Activated CD8-positive, alpha-beta T cell treated with anti-CD3 and anti-CD28 coated beads for 36 hours (primary cell): ENCODE measurements around the gene POLA1. TPM values are rescaled to one million over a fixed set of nuclear protein-coding genes. Genes with fewer than 3 reads are reported as not detected.

Source experiments
- ATAC-seq: fragments of 200-7000 bp; cut with Tn5 transposase; one replicate; pipeline ENCODE4 v1.10.0; 2021; ENCODE audit warnings: mild to moderate bottlenecking, moderate library complexity
- CTCF ChIA-PET: fragments of 350-600 bp; sonication (Branson Sonifier 250); formaldehyde crosslinking; loops from one replicate; lab custom pipeline; 2021; ENCODE audit warnings: antibody characterized with exemption; lab: Charles Lee
- POLR2A ChIA-PET: fragments of 350-600 bp; sonication (Branson Sonifier 250); formaldehyde crosslinking; loops from one replicate; lab custom pipeline; 2021; ENCODE audit warnings: antibody characterized with exemption; lab: Charles Lee
- DNase-seq: peaks from one replicate; pipeline ENCODE4 v3.0.0-alpha.2; 2020
- H3K27ac Mint-ChIP-seq: one replicate; pipeline ENCODE4 v1.8.0; 2021; ENCODE audit warnings: mild to moderate bottlenecking, mixed read lengths
- H3K27me3 Mint-ChIP-seq: one replicate; pipeline ENCODE4 v1.8.0; 2021; ENCODE audit warnings: mixed read lengths
- H3K36me3 Mint-ChIP-seq: one replicate; pipeline ENCODE4 v1.8.0; 2021; ENCODE audit warnings: low read depth, mixed read lengths
- H3K4me1 Mint-ChIP-seq: one replicate; pipeline ENCODE4 v1.8.0; 2021; ENCODE audit warnings: low read depth, mixed read lengths
- H3K4me3 Mint-ChIP-seq: one replicate; pipeline ENCODE4 v1.8.0; 2021; ENCODE audit warnings: mild to moderate bottlenecking, moderate library complexity, mixed read lengths
- H3K9me3 Mint-ChIP-seq: one replicate; pipeline ENCODE4 v1.8.0; 2021; ENCODE audit warnings: mixed read lengths
- CTCF ChIP-seq: fragments of 200-600 bp; IDR thresholded peaks from one replicate; pipeline ENCODE4 v1.8.0; 2022; ENCODE audit warnings: antibody characterized with exemption, mild to moderate bottlenecking
- intact Hi-C: fragments of 100-400 bp; cut with micrococcal nuclease; formaldehyde crosslinking; loops from one replicate; pipeline ENCODE4 v1.10.0; 2022
- total RNA-seq, 2 experiments: library from RNA; stranded (reverse); gene quantifications; one replicate each; pipeline ENCODE4 v1.2.3, GENCODE V29; 2021

POLA1 gene
- total RNA-seq, 2 experiments from 2014 or later, result 41.4 to 42.9 TPM

GRCh38 chrX:24890677-24891076, 197.0 kb downstream of the POLA1 start:
- Mint-ChIP-seq H3K27me3 (no peaks in the 10 kb centered on the region), H3K4me1 (peaks cover 4% of the 10 kb centered on the region), H3K9me3 (peaks cover 2% of the 10 kb centered on the region), H3K4me3 (no peak overlapping the region), H3K36me3 (peaks cover 52% of the 10 kb centered on the region), H3K27ac (no peak overlapping the region)
- peak; percentile 39 for ATAC-seq
- TF ChIP-seq CTCF, result no peak
- CTCF ChIA-PET, result no interaction called here
- POLR2A ChIA-PET, result no interaction called here
- intact Hi-C loops, result no loop called here
- no peak for DNase-seq

GRCh38 chrX:24899391-24899790, 205.7 kb downstream of the POLA1 start:
- CTCF ChIA-PET, result no interaction called here
- no peak for TF ChIP-seq CTCF

GRCh38 chrX:24900234-24900633, 206.5 kb downstream of the POLA1 start:
- intact Hi-C loops, result no loop called here
- CTCF ChIA-PET, result no interaction called here
- peaks cover 1% of the 10 kb centered on the region for H3K4me1 Mint-ChIP-seq
- ATAC-seq, result no peak
- DNase-seq, result no peak
- H3K4me3 Mint-ChIP-seq, result no peak overlapping the region
- H3K27ac Mint-ChIP-seq, result no peak overlapping the region
- no peaks in the 10 kb centered on the region for H3K9me3 Mint-ChIP-seq
- peaks cover 43% of the 10 kb centered on the region for H3K36me3 Mint-ChIP-seq
- POLR2A ChIA-PET, result no interaction called here
- no peak for TF ChIP-seq CTCF
- no peaks in the 10 kb centered on the region for H3K27me3 Mint-ChIP-seq

More at GRCh38 chrX:24899391-24899790, 205.7 kb downstream of the POLA1 start:
- no peak overlapping the region for H3K27ac Mint-ChIP-seq
- H3K27me3 Mint-ChIP-seq, result no peaks in the 10 kb centered on the region
- no peak for ATAC-seq
- H3K4me1 Mint-ChIP-seq, result peaks cover 3% of the 10 kb centered on the region
- H3K4me3 Mint-ChIP-seq, result no peak overlapping the region
- DNase-seq, result no peak
- intact Hi-C loops, result no loop called here
- peaks cover 42% of the 10 kb centered on the region for H3K36me3 Mint-ChIP-seq
- POLR2A ChIA-PET, result no interaction called here
- H3K9me3 Mint-ChIP-seq, result no peaks in the 10 kb centered on the region

- ATAC-seq (no peak), DNase-seq (no peak)
- intact Hi-C loops, result no loop called here
- Mint-ChIP-seq H3K4me3 (no peak overlapping the region), H3K27me3 (no peaks in the 10 kb centered on the region), H3K4me1 (no peaks in the 10 kb centered on the region), H3K9me3 (no peaks in the 10 kb centered on the region), H3K27ac (no peak overlapping the region), H3K36me3 (peaks cover 38% of the 10 kb centered on the region)
- no peak for TF ChIP-seq CTCF
- ChIA-PET POLR2A (no interaction called here), CTCF (no interaction called here)
Observed at GRCh38 chrX:24902806-24903205, 209.1 kb downstream of the POLA1 start.

GRCh38 chrX:24918715-24919114, 225.0 kb downstream of the POLA1 start:
- no peak overlapping the region for H3K27ac Mint-ChIP-seq
- H3K36me3 Mint-ChIP-seq, result peaks cover 5% of the 10 kb centered on the region
- ATAC-seq (no peak), DNase-seq (no peak)
- CTCF ChIA-PET, result no interaction called here
- H3K4me3 Mint-ChIP-seq, result no peak overlapping the region
- no peak for TF ChIP-seq CTCF
- POLR2A ChIA-PET, result no interaction called here
- H3K27me3 Mint-ChIP-seq, result no peaks in the 10 kb centered on the region
- intact Hi-C loops, result no loop called here
- peaks cover 3% of the 10 kb centered on the region for H3K4me1 Mint-ChIP-seq
- H3K9me3 Mint-ChIP-seq, result no peaks in the 10 kb centered on the region
